GM23248 (cell line): Measurements from ENCODE around the gene PRPF18. TPM values are rescaled to one million over a fixed set of nuclear protein-coding genes. Genes with fewer than 3 reads are reported as not detected.
A peak's percentile ranks its signal among the peaks of the same experiment; 100 is the strongest.

Experiments
- DNase-seq: peaks from one replicate; pipeline ENCODE4 v3.0.0-alpha.2; 2015
- H2AFZ ChIP-seq: fragments of 200-600 bp; sonication (generic); 2 replicates; pipeline ENCODE4 v1.6.1; 2016; ENCODE audit warnings: antibody characterized with exemption
- H3F3A ChIP-seq: fragments of 200-600 bp; sonication (generic); 2 replicates; pipeline ENCODE4 v1.6.1; 2016; ENCODE audit warnings: mild to moderate bottlenecking, antibody characterized with exemption, mixed run types; ENCODE audit not compliant: insufficient read depth
- H3K27ac ChIP-seq: fragments of 200-600 bp; sonication (generic); 2 replicates; pipeline ENCODE4 v1.5.1; 2016; ENCODE audit warnings: mild to moderate bottlenecking
- H3K27me3 ChIP-seq: fragments of 200-600 bp; sonication (generic); replicated peaks from 2 replicates; pipeline ENCODE4 v1.6.1; 2016; ENCODE audit warnings: mild to moderate bottlenecking; ENCODE audit not compliant: insufficient read depth
- H3K36me3 ChIP-seq: fragments of 200-600 bp; sonication (generic); 2 replicates; pipeline ENCODE4 v1.6.1; 2016; ENCODE audit warnings: low read depth, mild to moderate bottlenecking
- H3K4me1 ChIP-seq: fragments of 200-600 bp; sonication (generic); 2 replicates; pipeline ENCODE4 v1.6.1; 2016; ENCODE audit warnings: mild to moderate bottlenecking; ENCODE audit not compliant: insufficient read depth
- H3K4me2 ChIP-seq: fragments of 200-600 bp; sonication (generic); one replicate; pipeline ENCODE4 v1.6.1; 2016; ENCODE audit warnings: mild to moderate bottlenecking; ENCODE audit not compliant: unreplicated experiment
- H3K4me3 ChIP-seq: fragments of 200-600 bp; sonication (generic); 2 replicates; pipeline ENCODE4 v1.5.1; 2016; ENCODE audit warnings: mild to moderate bottlenecking
- H3K79me2 ChIP-seq: fragments of 200-600 bp; sonication (generic); 2 replicates; pipeline ENCODE4 v1.6.1; 2016; ENCODE audit warnings: mild to moderate bottlenecking; ENCODE audit not compliant: insufficient read depth
- H3K9ac ChIP-seq: fragments of 200-600 bp; sonication (generic); 2 replicates; pipeline ENCODE4 v1.6.1; 2016; ENCODE audit warnings: mild to moderate bottlenecking
- H3K9me2 ChIP-seq: fragments of 200-600 bp; sonication (generic); 2 replicates; pipeline ENCODE4 v1.6.1; 2016; ENCODE audit warnings: mixed run types, mild to moderate bottlenecking, moderate library complexity; ENCODE audit not compliant: insufficient read depth
- H3K9me3 ChIP-seq: fragments of 200-600 bp; sonication (generic); one replicate; pipeline ENCODE4 v1.6.1; 2017; ENCODE audit warnings: low read depth
- H4K20me1 ChIP-seq: fragments of 200-600 bp; sonication (generic); 2 replicates; pipeline ENCODE4 v1.6.0; 2016; ENCODE audit not compliant: insufficient read depth
- EZH2 ChIP-seq: fragments of 200-600 bp; sonication (generic); IDR thresholded peaks from 2 replicates; pipeline ENCODE4 v1.6.1; 2018; ENCODE audit warnings: antibody characterized with exemption, mild to moderate bottlenecking; ENCODE audit not compliant: insufficient read depth, poor library complexity, severe bottlenecking
- EZH2phosphoT487 ChIP-seq: fragments of 200-600 bp; sonication (generic); IDR thresholded peaks from 2 replicates; pipeline ENCODE4 v1.6.1; 2018; ENCODE audit warnings: antibody characterized with exemption, moderate library complexity, mild to moderate bottlenecking, low read depth; ENCODE audit not compliant: insufficient read depth
- WGBS, 2 experiments: methylation state at CpG; one replicate each; pipeline ENCODE4 v1.1.6; 2015 to 2017; ENCODE audit warnings: low lambda C conversion rate in 2 of 2, low coverage in 1 of 2; ENCODE audit errors: missing lambda C conversion rate in 2 of 2; 5-methylcytosine and 5-hydroxymethylcytosine counted together
- in situ Hi-C: fragments of 300-500 bp; cut with MboI; formaldehyde crosslinking; loops from 2 replicates; pipeline ENCODE4 v1.15.0; 2020
- polyA plus RNA-seq: library from polyadenylated mRNA; unstranded; fragments of >200 nt; fragmentation: Nextera tagmentation; extraction: Ambion mirVana; gene quantifications from 2 replicates; pipeline ENCODE4 v1.2.1, GENCODE V29; 2016
- total RNA-seq: library from RNA; depleted of rRNA; stranded (reverse); fragments of >200 nt; shearing (Covaris generic); gene quantifications from 2 replicates; pipeline ENCODE4 v1.2.3, GENCODE V29; 2014

PRPF18 gene
- total and polyA plus RNA-seq, 2 experiments from 2014 or later = 21.8 to 30.2 TPM

DNA sequence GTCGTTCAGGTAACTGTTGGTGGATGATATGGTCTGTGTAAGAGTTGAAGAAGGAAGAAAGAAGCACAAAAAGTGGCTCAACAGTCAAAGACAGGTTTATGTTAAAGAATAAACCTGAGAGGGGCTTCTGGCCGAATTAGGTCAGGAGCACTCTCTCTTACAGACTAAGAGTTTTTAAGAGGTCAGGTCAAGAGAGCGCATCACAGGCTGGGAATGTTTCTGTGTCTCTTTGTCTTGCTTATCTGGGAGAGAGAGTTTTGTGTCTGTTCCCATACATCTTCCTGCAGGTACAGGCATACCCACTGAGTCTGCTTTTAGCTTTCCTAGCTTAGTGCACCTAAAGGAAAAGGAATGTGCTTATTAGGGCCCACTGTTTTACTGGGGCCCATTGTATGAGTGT, 22.2 kb upstream of the PRPF18 start:
- no peaks in the 10 kb centered on the region for H4K20me1 ChIP-seq
- no peaks in the 10 kb centered on the region for H3K4me1 ChIP-seq
- no peaks in the 10 kb centered on the region for H3K9me3 ChIP-seq
- H3K9ac ChIP-seq = no peak overlapping the region
- no peaks in the 10 kb centered on the region for H3K9me2 ChIP-seq
- no peaks in the 10 kb centered on the region for H3K36me3 ChIP-seq
- H3K4me2 ChIP-seq = no peak overlapping the region
- H3K27me3 ChIP-seq = no peaks in the 10 kb centered on the region
- DNase-seq = no peak
- 51 to 63% methylated on average over 3 of the region's 3 CpGs for WGBS, 2 experiments
- TF ChIP-seq EZH2 (no peak), EZH2phosphoT487 (no peak)
- H3K27ac ChIP-seq = no peak overlapping the region
- H3K4me3 ChIP-seq = no peak overlapping the region
- no peak overlapping the region for H2AFZ ChIP-seq
- no peaks in the 10 kb centered on the region for H3K79me2 ChIP-seq
- no peaks in the 10 kb centered on the region for H3F3A ChIP-seq
- in situ Hi-C loops = no loop called here

DNA sequence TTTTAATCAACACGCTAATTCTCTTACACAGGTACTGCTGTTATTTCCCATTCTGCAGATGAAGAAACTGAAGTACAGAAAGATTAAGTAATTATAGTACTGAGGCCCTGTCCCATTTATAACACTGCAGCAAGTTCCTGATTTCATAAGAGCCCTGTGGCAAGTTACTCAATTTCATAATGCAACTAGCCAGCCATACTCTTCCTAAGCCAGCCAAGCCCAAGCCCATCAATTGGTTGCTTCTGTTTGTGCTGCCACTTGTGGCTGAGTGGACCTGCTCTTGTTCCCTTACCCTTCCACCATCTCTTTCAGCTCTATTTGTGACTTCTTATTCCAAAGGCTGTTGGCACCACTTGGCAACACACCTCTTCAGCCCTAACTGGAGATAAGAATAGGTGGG, 19.7 kb upstream of the PRPF18 start:
- Histone ChIP-seq H3K9me2 (no peaks in the 10 kb centered on the region), H2AFZ (no peak overlapping the region), H3K36me3 (no peaks in the 10 kb centered on the region), H3K9me3 (no peaks in the 10 kb centered on the region), H3F3A (no peaks in the 10 kb centered on the region), H3K4me2 (no peak overlapping the region), H3K79me2 (no peaks in the 10 kb centered on the region), H3K27me3 (no peaks in the 10 kb centered on the region), H3K27ac (no peak overlapping the region), H3K4me1 (no peaks in the 10 kb centered on the region), H3K4me3 (no peak overlapping the region), H4K20me1 (no peaks in the 10 kb centered on the region), H3K9ac (no peak overlapping the region)
- peak; percentile 1 for DNase-seq
- in situ Hi-C loops = no loop called here
- WGBS, 2 experiments = 86 to 91% methylated on average over 1 of the region's 1 CpG
- TF ChIP-seq EZH2phosphoT487 = no peak
- TF ChIP-seq EZH2 = no peak

DNA sequence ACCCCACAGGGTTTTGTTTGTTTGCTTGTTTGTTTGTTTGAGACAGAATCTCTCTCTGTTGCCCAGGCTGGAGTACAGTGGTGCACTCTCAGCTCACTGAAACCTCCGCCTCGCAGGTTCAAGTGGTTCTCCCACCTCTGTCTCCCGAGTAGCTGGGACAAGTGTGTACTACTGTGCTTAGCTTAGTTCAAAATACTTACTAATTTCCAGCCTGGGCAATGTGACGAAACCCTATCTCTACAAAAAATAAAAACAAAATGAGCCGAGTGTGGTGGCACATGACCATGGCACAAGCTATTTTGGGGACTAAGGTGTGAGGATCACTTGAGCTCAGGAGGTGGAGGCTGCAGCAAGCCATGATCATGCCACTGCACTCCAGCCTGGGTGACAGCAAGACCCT, 15.2 kb upstream of the PRPF18 start:
- DNase-seq = no peak
- no peaks in the 10 kb centered on the region for H3K4me1 ChIP-seq
- no peak overlapping the region for H2AFZ ChIP-seq
- H3K9ac ChIP-seq = no peak overlapping the region
- H3K36me3 ChIP-seq = no peaks in the 10 kb centered on the region
- no peak overlapping the region for H3K4me3 ChIP-seq
- TF ChIP-seq EZH2 (no peak), EZH2phosphoT487 (no peak)
- peaks cover 17% of the 10 kb centered on the region for H3K27me3 ChIP-seq
- no peak overlapping the region for H3K4me2 ChIP-seq
- H3K27ac ChIP-seq = no peak overlapping the region
- H3F3A ChIP-seq = no peaks in the 10 kb centered on the region
- H3K9me3 ChIP-seq = no peaks in the 10 kb centered on the region
- 61 to 63% methylated on average over 5 of the region's 5 CpGs for WGBS, 2 experiments
- in situ Hi-C loops = no loop called here
- no peaks in the 10 kb centered on the region for H3K79me2 ChIP-seq
- no peaks in the 10 kb centered on the region for H3K9me2 ChIP-seq
- H4K20me1 ChIP-seq = no peaks in the 10 kb centered on the region

DNA sequence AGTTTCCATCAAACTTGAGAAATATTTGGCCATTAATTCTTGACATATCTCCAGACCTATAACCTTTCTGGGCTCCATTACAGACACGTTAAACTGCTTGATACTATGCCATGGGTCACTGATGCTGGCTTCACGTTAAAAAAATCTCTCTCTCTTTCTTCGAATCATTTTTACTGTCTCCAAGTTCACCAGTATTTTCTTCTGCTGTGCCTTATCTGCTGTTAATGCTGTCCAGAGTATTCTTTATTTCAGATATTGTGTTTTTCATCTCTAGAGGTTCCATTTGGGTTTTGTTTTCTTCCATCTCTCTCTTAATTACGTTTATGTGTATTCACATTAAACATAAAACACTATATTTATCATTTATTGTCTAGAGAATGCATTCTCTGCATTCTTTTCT, 12.8 kb upstream of the PRPF18 start:
- no peak overlapping the region for H3K4me2 ChIP-seq
- no peaks in the 10 kb centered on the region for H3K79me2 ChIP-seq
- H3K27me3 ChIP-seq = peaks cover 22% of the 10 kb centered on the region
- H3K4me1 ChIP-seq = no peaks in the 10 kb centered on the region
- 48% methylated on average over 4 of the region's 4 CpGs for WGBS, 2 experiments
- H4K20me1 ChIP-seq = no peaks in the 10 kb centered on the region
- H3K9ac ChIP-seq = no peak overlapping the region
- no peak for DNase-seq
- no peak for TF ChIP-seq EZH2phosphoT487
- TF ChIP-seq EZH2 = no peak
- no peak overlapping the region for H2AFZ ChIP-seq
- H3K27ac ChIP-seq = no peak overlapping the region
- no peaks in the 10 kb centered on the region for H3K9me2 ChIP-seq
- in situ Hi-C loops = no loop called here
- H3K4me3 ChIP-seq = no peak overlapping the region
- no peaks in the 10 kb centered on the region for H3K9me3 ChIP-seq
- no peaks in the 10 kb centered on the region for H3K36me3 ChIP-seq
- H3F3A ChIP-seq = no peaks in the 10 kb centered on the region

DNA sequence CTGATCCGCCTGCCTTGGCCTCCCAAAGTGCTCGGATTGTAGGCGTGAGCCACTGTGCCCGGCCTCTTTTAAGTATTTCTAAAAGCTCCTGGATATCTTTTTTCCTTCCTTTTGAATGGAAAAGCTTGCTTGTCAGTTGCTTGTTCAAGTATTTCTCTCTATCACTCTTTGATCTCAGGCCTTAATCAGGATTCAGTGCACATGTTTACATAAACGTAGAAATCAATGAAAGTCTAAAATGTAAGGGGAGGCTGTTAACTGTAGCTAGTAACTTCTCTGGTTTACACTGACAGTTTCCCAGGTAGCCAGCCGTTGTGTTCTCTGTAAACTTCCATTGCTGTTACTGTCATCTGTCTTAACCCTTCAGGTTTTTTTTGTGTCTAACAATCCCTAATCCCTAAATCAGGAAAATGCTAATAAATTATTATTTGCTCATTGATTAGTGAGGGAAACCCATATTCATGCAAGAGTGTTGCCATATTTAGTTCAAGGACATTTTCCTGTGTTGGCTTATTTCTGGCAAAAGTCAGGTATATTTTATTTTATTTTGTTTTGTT, 1.5 kb upstream of the PRPF18 start:
- no peak for TF ChIP-seq EZH2phosphoT487
- TF ChIP-seq EZH2 = no peak
- H3K27ac ChIP-seq = no peak overlapping the region
- H3K36me3 ChIP-seq = no peaks in the 10 kb centered on the region
- H3K9ac ChIP-seq = no peak overlapping the region
- DNase-seq = no peak
- H2AFZ ChIP-seq = no peak overlapping the region
- 50% methylated on average over 6 of the region's 6 CpGs for WGBS, 2 experiments
- in situ Hi-C loops = no loop called here
- H3K4me1 ChIP-seq = peaks cover 9% of the 10 kb centered on the region; the same call in 1 of the 2 replicates
- no peak overlapping the region for H3K4me2 ChIP-seq
- H3K9me2 ChIP-seq = no peaks in the 10 kb centered on the region
- H3F3A ChIP-seq = no peaks in the 10 kb centered on the region
- no peak overlapping the region for H3K4me3 ChIP-seq
- no peaks in the 10 kb centered on the region for H3K9me3 ChIP-seq
- 0 out of 2 replicates have a peak, but pooled peaks cover 15% of the 10 kb centered on the region for H3K27me3 ChIP-seq
- H4K20me1 ChIP-seq = no peaks in the 10 kb centered on the region
- peaks cover 35% of the 10 kb centered on the region for H3K79me2 ChIP-seq
